Glutamatergic neuron (in vitro differentiated cells): ENCODE data around the gene CPE. TPM values are rescaled to one million over a fixed set of nuclear protein-coding genes. Genes with fewer than 3 reads are reported as not detected.

Experiments used
- DNase-seq: peaks from one replicate; pipeline ENCODE4 v3.0.0; 2022
- H3K27ac Mint-ChIP-seq: one replicate; pipeline ENCODE4 v1.8.0; 2020; ENCODE audit warnings: mild to moderate bottlenecking, mixed read lengths, inconsistent platforms; ENCODE audit not compliant: unreplicated experiment
- H3K27me3 Mint-ChIP-seq: one replicate; pipeline ENCODE4 v1.8.0; 2020; ENCODE audit warnings: mild to moderate bottlenecking, moderate library complexity, mixed read lengths, inconsistent platforms; ENCODE audit not compliant: unreplicated experiment
- H3K36me3 Mint-ChIP-seq: one replicate; pipeline ENCODE4 v1.8.0; 2020; ENCODE audit warnings: mild to moderate bottlenecking, mixed read lengths, inconsistent platforms; ENCODE audit not compliant: unreplicated experiment
- H3K4me1 Mint-ChIP-seq: one replicate; pipeline ENCODE4 v1.8.0; 2020; ENCODE audit warnings: mild to moderate bottlenecking, low read depth, mixed read lengths, inconsistent platforms; ENCODE audit not compliant: unreplicated experiment
- H3K4me3 Mint-ChIP-seq: one replicate; pipeline ENCODE4 v1.8.0; 2020; ENCODE audit warnings: mild to moderate bottlenecking, mixed read lengths, inconsistent platforms; ENCODE audit not compliant: unreplicated experiment
- H3K9me3 Mint-ChIP-seq: one replicate; pipeline ENCODE4 v1.8.0; 2020; ENCODE audit warnings: mild to moderate bottlenecking, moderate library complexity, mixed read lengths, inconsistent platforms; ENCODE audit not compliant: unreplicated experiment
- total RNA-seq: library from RNA; stranded (reverse); fragmentation: NEBNext Ultra II Directional; extraction: Animal tissue kit (Norgen Biotek cat#: 25700); gene quantifications from one replicate; pipeline ENCODE4 v1.2.1, GENCODE V29; 2021; ENCODE audit not compliant: unreplicated experiment
- TF ChIP-seq, protein P1 (sequence below): fragments of 200-600 bp; sonication (generic); IDR thresholded peaks from one replicate; pipeline ENCODE4 v1.5.0; 2021; ENCODE audit not compliant: partially characterized antibody, unreplicated experiment

Gene CPE
- total RNA-seq, 1 donor from 2014 or later: 253 TPM

DNA sequence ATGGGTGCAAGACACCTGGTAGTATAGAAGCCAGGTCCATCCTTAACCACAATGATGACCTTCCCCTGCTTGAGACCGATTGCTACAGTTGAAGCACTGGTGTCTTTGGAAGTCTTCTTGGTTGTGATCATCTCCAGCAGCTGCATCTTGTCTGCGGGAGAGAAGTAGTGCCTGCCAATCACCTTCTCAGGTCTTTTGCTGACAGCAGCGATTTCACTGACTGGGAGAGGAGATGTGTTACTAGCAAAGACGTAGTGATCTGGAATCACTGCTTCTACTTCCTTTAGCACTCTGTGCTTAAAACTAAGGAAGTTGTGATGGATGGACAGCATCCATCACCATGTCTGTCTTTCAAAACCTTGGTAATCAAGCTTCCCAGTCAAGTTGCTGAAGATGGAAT, 25.9 kb downstream of the CPE start:
- Mint-ChIP-seq H3K4me3 (no peak overlapping the region), H3K36me3 (peaks cover 23% of the 10 kb centered on the region)
- no peak for DNase-seq

DNA sequence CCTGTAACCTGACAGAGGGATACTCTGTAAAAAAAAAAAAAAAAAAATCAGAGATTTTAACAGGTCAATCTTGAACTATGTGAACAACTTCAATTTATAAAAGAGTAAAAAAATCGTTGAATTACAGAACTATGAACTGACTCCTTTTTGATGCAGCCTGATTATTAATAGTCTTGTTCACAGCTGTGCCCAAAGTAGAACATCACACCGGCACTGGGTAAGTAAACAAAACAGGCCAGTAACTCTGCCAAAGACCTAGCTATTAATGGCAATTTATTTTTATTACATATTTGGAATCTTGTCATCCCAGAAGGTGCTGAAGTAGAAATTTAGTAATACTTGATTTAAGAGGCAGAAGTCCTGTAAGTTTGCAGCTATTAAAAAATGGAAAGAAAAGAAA, 31.4 kb downstream of the CPE start:
- H3K4me1 Mint-ChIP-seq: peaks cover 6% of the 10 kb centered on the region

More for the DNA sequence above, 25.9 kb downstream of the CPE start:
- Mint-ChIP-seq H3K9me3 (peaks cover 2% of the 10 kb centered on the region), H3K27me3 (no peaks in the 10 kb centered on the region), H3K4me1 (peaks cover 34% of the 10 kb centered on the region), H3K27ac (no peak overlapping the region)
- TF ChIP-seq, protein P1, sequence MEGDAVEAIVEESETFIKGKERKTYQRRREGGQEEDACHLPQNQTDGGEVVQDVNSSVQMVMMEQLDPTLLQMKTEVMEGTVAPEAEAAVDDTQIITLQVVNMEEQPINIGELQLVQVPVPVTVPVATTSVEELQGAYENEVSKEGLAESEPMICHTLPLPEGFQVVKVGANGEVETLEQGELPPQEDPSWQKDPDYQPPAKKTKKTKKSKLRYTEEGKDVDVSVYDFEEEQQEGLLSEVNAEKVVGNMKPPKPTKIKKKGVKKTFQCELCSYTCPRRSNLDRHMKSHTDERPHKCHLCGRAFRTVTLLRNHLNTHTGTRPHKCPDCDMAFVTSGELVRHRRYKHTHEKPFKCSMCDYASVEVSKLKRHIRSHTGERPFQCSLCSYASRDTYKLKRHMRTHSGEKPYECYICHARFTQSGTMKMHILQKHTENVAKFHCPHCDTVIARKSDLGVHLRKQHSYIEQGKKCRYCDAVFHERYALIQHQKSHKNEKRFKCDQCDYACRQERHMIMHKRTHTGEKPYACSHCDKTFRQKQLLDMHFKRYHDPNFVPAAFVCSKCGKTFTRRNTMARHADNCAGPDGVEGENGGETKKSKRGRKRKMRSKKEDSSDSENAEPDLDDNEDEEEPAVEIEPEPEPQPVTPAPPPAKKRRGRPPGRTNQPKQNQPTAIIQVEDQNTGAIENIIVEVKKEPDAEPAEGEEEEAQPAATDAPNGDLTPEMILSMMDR: no peak

DNA sequence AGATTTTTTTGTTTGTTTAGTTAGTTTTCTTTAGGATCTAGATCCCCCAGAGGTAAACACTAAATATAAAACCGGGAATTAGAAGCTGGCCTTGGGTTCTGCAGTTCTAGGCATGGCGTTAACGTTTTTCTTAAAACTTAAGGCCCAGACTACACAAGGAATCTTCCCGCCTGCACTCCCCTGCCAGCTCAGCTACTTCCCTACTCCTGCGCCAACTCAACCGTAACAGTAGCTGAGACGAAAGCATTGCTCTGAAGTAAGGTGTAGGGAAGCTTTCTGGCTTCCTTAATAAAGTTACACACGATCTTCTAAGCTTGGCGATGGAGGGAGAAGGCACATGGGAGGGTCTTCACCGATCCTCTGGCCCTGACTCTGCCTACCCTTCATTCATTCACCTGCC, 37.1 kb downstream of the CPE start:
- H3K27me3 Mint-ChIP-seq: no peaks in the 10 kb centered on the region
- DNase-seq: no peak
- H3K27ac Mint-ChIP-seq: no peak overlapping the region
- no peak overlapping the region for H3K4me3 Mint-ChIP-seq
- TF ChIP-seq, protein P1: no peak
- H3K36me3 Mint-ChIP-seq: no peaks in the 10 kb centered on the region
- peaks cover 28% of the 10 kb centered on the region for H3K4me1 Mint-ChIP-seq
- H3K9me3 Mint-ChIP-seq: peaks cover 4% of the 10 kb centered on the region

More for the DNA sequence above, 31.4 kb downstream of the CPE start:
- no peak overlapping the region for H3K27ac Mint-ChIP-seq
- H3K36me3 Mint-ChIP-seq: peaks cover 14% of the 10 kb centered on the region
- no peaks in the 10 kb centered on the region for H3K27me3 Mint-ChIP-seq
- H3K4me3 Mint-ChIP-seq: no peak overlapping the region
- no peak for DNase-seq
- TF ChIP-seq, protein P1: no peak
- H3K9me3 Mint-ChIP-seq: peaks cover 2% of the 10 kb centered on the region

DNA sequence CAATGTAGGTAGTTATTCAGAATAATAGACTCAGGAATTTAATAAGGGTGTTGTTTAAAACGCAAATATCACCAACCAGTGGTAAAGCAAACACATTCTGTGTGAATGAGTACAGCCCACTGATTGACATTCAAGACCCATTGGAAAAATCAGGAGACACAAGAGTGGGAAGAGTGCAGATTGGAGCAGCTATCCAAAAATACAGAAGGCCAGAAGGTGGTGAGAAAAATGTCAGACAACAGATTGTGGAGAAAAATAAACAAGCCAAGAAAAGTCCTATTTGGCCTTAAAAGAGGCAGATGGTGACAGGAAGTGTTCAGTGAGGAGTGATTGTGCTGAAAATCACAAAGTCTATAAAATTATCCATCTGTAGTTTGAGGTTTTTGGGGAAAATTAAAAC, 39.3 kb downstream of the CPE start:
- peaks cover 2% of the 10 kb centered on the region for H3K9me3 Mint-ChIP-seq
- H3K27ac Mint-ChIP-seq: peak overlapping the region; percentile 46
- DNase-seq: no peak
- H3K4me1 Mint-ChIP-seq: peaks cover 28% of the 10 kb centered on the region
- H3K27me3 Mint-ChIP-seq: no peaks in the 10 kb centered on the region
- no peak overlapping the region for H3K4me3 Mint-ChIP-seq
- TF ChIP-seq, protein P1: no peak
- no peaks in the 10 kb centered on the region for H3K36me3 Mint-ChIP-seq

DNA sequence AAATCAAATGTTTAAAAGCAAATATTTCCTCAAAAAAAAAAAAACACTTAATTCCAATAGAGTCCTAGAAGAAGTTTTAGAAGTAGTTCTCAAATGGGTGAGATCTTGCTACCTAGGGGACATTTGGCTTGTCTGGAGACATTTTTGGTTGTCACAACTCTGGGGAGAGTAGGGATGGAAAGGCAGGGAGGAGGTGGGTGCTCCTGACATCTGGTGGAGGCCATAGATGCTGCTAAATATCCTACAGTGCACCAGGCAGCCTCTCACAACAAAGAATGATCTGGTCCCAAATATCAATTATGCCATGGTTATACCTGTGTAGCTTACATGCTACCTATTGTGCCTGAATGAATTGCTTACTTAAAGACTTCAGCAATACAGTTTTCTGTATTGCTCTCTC, 46.8 kb downstream of the CPE start:
- H3K36me3 Mint-ChIP-seq: peaks cover 23% of the 10 kb centered on the region
- no peak overlapping the region for H3K27ac Mint-ChIP-seq
- H3K4me1 Mint-ChIP-seq: peaks cover 4% of the 10 kb centered on the region
- H3K4me3 Mint-ChIP-seq: no peak overlapping the region
- no peaks in the 10 kb centered on the region for H3K27me3 Mint-ChIP-seq
- TF ChIP-seq, protein P1: no peak
- DNase-seq: no peak
- H3K9me3 Mint-ChIP-seq: peaks cover 3% of the 10 kb centered on the region
